Measurements from ENCODE around the gene CCDC85C.

CCDC85C gene

DNA sequence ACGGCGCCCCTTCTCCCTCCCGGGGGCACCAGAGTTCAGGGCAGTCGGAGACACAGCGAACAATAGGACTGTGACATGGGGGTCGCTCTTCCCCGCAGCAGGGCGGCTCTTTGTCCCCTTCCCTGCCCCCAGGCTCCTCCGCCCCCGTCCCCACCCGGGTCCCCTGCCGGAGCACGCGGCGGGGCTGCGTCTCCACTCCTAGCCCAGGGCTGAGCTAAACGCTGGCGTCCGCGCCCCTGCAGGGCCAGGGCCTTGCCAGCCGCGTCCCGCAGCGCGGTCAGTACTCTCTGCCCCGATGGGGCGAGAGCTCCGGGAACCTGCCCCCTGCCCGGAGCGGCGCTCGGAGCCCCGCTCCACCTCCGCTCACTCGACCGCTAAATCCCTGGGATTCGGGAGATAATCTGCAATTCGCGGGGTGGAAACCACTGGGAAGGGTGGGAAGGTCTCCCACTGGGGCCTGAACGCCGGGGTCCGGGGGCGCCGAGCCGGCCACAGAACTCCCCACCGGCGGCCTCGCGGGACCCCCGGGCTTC lies 825 bp upstream of the CCDC85C start:
- no peak for DNase-seq

DNA sequence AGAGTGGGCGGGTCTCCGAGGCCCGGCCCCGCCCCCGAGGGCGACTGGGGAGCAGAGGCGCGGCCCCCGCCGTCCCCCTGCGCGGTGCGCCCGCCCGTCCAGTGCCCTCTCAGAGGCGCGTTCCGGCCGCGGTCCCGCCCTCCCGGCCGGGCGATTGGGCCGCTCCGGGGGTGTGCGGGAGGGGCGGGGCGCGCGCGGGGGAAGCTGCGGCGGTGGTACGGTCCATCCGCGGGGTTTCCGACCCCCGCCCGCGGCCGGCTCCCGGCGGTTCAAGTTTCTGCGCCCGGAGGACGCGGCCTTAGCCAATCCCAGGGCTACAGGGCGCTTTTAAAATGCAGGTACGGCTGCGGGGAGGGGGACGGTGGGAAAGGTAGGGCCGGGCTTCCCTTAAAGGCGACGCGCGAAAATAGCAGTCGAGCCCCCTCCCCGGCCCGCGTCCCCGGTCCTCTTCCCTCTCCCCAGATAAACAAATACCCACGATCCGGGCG lies 315 bp upstream of the CCDC85C start:
- DNase-seq, result peak; percentile 90

DNA sequence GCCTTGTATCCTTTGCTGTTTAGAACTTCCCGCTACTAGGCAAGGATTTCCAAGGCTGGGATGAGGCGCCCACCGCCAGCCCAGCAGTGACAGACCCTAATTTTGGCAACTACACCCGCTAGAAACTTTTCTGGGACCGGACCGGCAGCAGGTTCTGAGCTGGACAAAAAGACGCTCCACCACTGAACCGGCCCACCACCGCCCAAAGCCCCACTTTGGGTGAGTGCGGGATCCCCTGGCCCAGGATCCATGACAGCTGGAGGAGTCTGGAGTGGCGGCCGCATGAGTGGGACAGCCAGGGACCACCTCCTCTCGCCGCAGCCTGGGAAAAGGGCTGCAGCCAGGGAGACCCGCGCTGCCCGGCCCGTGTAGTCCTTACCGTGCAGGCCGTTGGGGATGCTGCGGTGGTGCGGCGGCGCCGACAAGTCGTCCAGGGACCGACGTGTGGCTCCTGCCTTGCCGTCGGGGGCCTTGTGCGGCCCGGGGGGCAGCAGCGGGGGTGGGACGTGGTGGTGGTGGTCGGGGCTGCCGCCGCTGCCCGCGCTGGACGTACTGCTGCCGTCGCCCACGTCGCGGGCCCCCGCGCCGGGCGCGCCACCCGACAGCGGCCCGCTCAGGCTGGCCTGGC lies 1.1 kb downstream of the CCDC85C start:
- no peak for DNase-seq

DNA sequence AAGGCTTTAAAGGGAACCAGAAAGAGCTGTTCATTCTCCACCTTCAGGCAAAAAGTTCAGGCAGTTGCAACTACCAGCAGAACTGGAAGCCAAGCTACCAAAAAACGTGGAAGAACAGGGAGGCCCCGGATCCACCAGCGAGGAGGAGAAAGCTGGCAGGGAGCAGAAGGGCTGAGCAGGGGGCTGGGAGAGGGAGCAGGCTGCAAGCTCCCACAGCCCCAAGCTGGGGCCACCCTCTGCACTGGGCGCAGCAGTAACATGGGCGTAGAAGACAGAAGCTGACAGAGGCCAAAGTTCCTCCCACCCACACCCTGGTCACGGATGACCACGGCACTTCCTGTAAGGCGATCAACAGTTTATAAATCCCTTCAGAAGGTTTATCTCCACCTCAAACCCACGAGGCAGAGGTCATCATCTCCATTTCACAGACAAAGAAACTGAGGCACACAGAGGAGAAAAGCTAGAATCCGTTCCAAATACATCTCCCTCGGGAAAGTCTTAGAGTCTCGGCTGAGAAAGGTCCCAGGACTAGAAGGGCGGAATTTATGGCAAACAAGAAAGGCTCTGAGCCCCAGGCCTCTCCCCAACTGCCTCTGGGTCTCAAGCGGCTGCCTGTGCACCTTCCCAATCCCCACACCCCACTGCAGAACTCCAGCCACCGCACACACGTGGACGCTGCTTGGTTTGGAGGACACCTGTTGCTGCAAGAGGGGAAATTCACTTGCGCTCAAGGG lies 1.8 kb downstream of the CCDC85C start:
- no peak for DNase-seq

DNA sequence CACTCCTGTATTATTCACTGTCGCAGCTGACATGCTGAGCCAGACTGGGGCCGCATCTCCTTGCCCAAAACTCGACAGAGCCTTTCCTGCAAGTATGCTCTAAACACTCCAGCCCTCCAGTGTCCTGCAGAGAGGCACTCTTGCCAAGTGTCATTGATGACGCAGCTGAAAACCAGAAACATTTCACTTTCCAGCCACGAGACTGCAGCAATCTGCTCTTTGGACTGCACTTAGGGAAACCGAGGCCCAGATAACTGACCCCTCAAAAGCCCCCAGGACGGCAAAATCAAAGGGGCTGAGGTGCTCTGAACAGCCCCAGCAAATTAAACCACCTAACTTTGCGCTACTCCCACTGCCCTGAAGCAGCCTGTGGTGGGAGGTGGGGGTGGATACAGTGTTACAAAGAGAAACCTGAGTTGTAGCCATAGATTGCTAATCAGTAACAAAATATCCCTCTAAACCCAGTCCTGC lies 2.6 kb downstream of the CCDC85C start:
- DNase-seq, result no peak

DNA sequence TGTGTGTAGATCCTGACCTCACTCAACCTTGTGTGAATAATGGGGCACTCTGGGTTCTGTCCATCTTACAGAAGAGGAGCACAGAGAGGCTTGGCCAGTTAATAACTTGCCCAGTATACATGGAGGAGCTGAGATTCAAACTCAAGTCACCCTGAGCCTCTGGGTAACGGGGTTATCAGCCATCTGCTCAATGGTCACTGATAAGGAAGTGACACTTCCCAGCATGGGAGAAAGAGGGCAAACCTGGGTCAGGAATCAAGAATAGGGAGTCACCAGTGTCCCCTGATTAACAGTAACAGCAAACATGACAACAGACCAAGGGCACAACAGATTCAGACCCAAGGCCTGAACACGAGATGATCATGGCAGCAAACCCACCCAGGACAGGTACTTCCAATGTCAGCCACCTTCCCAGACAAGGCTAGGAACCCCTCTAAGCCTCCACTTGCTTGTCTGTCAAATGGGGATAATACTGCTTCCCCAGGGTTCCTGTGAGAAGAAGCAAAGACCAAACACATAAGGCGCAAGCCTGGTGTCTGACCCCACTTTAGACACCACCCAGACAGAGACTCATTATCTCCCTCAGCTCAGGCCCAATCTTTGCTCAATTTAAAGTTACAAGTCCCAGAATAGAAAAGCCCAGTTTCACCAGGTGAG lies 3.6 kb downstream of the CCDC85C start:
- DNase-seq, result no peak

DNA sequence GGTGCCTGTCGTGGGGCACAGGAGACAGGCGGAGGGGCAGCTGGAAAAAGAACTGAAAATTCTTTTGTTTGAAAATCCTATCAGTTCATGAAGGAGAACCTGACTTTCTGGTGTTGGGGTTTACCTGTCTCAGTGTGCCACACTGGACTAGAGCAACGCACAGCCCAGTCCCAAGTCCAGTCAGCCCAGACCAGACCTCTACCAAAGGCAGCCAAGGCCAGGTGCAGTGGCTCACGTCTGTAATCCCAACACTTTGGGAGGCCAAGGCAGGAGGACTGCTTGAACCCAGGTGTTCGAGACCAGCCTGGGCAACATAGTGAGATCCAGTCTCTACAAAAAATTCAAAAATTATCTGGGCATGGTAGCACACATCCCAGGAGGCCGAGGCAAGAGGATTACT lies 4.6 kb downstream of the CCDC85C start:
- no peak for DNase-seq

DNA sequence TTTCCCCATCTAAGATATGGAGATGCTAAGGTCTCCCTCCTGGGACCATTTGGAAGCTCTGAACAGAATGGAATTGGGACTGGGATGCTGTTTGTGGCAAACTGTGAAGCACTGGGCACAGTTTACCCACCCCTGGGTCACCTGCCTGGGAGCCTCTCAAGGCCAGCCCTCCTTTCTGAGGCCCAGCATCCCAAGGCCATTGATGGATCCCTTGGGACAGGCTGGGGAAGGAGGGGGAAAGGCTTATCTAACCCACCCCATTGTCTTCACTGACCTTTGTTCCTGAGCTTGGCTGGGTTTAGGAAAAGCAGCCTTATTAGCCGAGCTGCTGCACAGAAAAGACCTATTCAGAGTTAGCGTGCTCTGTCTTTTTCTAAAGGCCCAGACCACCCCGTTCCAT lies 5.2 kb downstream of the CCDC85C start:
- DNase-seq, result no peak

DNA sequence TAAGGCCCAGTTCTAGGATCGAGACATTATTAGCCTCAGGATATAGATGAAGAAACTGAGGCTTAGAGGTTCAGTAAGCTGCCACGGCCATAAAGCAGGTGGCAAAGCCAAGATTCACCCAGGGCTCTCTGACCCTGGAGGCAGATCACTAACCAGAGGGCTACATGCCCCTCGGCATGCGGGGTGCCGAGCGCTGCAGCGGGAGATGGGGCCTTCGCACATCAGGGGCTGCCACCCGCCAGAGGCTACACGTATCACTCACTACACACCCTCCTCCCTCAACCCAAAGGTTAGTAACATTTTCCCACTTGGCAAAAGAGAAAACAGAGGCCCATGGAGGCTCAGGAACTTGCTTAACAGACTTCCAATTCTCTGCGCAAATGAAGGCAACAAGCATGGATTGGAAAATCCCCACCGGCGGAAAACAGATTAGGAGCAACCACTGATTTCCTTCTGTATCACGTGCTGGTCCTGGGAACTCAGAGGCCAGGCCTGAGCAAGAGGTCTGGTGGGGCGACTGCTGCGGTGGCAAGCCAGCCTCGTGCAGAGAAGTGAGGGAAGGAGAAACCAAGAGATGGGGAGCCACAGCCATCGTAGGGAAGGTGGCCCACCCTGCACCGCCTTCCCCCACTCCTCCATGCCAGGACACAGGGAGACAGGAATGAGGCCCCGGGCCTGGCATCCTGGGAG lies 6.0 kb downstream of the CCDC85C start:
- no peak for DNase-seq

DNA sequence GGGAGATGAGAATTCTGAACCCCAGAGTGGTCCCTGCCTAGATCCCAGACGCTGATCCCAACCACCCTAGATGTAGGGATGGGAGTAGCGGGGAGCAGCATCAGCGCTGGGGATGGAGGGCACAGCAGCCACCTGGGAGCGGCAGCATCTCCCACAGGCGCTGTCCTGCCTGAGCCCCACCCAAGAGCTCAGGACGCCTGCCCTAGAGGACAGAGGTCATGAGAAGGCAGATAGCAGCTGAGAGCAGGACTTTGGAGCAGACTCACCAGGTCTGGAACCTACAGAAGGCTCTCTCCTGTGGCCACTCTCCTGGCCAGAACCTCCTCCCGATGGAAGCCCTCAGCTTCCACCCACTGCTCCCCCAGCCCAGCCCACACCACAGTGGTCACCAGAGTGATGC lies 7.2 kb downstream of the CCDC85C start:
- no peak for DNase-seq

DNA sequence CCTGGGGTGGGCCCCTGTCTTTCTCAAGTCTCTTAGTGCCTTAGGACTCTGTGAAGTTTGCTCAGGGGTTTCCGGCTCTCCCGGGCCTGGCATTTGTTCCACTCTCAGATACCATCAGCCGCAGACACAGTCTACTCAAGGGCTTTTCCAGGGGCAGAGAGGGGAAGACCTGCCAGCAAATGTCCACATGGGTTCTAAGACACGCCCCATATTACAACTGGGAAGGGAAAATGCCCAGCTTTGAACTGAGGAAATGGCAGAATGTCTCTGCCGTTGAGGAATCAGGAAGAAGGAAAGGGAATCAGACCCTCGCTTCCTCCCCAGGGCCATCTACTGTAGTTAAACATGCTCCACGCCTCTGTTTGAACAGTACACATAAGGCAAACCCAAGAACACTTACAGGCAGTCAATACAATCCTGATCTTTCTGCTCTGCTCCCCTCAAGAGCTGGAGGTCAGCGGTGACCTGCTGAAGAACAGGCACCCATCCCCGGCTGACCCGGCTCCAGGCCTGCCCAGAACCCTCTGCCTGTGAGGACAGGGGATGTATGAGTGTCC lies 7.9 kb downstream of the CCDC85C start:
- DNase-seq, result no peak

DNA sequence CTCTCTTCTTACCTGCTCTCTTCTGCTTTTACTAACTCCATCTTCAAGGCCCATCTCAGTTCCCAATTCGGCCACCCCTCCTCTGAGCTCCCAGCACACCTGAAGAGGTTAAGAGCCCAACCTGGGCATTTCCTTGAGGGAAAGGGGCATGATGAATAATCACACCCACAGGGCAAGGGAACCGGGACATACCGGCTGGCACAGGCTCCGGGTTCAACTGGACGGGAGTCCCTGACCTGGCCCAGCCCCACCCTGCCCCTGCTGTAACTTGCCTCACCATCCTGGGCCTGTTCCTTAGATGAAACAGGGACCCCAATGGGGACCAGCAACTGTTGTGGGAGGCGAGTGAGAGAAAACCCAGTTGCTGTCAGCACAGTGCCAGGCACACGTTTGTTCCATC lies 8.5 kb downstream of the CCDC85C start:
- DNase-seq, result no peak

DNA sequence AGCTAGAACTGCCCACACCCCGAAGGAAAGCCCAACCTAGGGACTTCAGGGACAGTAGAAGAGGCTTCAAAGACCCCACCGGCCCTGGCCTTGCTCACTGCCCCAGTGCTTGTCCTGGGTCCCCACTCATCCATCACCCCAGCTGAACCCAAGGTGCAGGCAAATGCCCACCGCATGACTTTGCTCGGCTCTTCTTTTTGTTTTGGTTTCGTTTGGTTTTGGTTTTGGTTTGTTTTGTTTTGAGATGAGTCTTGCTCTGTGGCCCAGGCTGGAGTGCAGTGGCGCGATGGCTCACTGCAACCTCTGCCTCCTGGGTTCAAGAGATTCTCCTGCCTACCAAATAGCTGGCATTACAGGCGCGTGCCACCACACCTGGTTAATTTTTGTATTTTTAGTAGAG lies 9.0 kb downstream of the CCDC85C start:
- DNase-seq, result no peak

DNA sequence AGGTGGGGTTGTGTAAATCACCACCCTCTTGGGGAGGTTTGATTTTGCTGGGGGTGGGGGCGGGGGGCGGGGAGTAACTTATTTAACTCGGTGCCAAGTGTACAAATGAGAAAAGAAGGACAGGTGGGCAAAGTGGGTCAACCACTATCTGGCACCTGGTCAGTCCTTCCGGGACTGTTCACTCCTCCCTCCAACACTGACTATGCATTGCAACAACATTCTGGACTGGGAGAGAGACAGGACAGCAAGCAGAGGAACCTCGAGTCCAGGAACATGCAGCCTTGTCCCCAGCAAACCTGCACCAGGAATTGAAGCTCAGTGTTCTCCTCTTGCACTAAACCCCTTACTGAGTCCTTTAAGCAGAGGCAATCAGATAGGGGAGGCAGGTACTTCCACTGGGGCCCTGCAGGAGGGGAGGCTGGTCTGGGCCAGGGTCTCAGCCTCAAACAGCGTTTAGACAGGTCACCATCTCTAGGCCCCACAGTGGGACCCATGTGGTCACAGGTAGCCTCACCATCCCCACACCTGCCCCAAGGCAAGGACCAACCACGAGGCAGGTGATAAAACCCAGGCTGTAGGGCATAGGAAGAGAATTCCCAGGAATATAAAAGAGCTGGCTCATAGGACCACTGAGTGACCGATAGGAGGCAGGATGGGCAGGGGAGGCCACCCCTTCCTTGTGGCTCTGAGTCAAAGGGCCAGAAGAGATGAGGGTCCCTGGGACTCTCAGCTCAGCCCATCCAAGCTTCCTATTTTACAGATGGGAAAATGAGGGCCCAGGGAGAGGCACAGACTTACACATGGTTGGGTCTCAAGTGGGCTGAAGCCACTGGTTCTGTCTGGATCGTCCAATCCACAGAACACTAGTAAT lies 9.8 kb downstream of the CCDC85C start:
- DNase-seq, result no peak

DNA sequence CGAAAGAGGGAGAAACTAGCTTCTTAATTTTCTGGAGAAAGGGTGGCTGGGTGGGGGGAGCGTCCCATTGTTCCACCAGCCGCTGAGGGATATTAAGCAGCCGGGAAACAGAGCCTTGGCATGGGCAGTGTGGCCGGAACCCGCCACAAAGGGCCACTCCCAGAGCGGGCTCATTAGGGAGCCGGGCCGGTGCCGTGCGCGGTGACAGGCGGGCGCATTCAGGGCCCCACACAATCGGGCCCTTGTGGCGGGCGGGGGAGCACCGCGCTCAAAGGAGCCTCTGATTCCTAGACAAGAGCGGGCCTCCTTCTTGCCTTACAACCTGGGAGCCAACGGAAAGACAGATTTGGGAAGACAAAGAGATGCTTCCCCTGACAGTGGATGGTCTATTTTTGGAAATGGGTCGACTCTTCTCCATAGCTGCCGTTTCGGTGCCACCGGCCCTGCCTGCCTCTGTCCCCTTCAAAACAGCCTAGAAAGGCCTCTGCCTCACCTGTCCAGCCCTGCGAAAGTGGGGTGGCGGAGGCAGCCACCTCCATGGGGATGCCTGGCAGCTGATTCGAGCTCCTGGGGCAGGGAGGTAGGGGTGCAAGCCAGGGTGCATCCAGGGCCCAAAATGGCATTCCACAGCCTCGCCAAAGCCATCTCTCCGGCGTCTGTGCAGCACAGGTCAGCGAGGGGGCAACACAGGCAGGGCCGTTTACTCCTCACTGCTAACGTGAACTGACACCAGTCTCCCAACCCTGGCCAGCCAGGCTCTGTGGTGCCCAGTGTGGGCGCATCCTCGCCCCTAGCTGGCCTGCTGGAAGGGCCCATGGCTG lies 10.9 kb downstream of the CCDC85C start:
- no peak for DNase-seq

DNA sequence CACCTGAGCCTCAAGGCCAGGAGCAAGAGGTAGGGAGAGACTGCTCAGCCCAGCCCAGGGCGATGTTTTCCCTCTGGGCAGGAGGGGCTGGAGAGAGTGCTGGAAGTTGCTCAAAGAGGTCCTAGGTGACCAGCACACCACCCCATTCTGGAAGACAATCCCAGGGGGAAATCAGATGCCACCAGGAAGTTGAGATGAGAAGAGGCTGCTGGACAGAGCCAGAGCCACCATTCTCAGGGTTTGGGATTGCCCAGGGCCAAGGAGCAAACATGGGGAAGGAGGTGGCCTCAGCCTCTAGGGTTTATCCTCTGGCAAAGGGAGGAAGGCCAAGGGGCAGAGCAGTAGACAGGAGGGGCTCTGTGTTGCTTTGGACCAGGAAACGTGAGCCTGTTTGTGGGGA lies 11.6 kb downstream of the CCDC85C start:
- DNase-seq, result no peak

DNA sequence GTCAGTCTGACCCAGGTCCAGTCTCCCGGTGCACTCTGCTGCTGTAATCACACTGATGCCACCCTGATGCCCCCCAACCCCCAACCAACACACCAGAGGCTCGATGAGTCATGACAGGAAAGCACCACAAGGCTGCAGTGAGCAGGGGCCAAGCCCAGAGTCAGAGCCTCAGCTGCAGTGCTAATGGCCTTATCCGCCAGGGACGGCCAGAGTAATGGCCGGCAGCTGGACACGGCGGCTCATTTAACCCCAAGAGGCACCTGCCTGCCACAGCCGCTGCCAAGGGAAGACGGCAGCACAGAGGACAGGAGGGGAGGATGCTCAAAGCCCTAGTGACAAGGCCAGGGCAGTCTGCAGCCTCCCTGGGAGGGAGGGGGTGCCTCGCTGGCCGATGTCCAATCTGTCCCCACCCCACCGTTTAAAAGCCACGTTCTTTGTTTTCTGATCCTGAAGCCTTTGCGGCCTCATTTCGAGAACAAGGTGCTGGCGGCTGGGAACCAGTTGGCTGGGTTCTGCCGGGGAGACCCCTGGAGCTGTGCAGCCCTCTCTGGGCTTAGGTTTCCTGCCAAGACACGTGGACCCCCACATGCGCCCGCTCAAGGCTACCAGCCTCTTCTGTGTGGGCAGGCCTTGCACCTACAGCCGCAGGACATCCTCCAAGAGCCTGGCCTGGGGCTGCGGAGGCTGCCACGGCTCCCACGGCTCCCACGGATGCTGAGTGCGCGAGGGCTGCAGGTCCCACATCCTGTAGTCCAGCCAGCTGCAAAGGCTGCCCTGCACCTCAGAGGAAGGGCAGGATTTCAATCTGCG lies 13.1 kb downstream of the CCDC85C start:
- DNase-seq, result no peak

DNA sequence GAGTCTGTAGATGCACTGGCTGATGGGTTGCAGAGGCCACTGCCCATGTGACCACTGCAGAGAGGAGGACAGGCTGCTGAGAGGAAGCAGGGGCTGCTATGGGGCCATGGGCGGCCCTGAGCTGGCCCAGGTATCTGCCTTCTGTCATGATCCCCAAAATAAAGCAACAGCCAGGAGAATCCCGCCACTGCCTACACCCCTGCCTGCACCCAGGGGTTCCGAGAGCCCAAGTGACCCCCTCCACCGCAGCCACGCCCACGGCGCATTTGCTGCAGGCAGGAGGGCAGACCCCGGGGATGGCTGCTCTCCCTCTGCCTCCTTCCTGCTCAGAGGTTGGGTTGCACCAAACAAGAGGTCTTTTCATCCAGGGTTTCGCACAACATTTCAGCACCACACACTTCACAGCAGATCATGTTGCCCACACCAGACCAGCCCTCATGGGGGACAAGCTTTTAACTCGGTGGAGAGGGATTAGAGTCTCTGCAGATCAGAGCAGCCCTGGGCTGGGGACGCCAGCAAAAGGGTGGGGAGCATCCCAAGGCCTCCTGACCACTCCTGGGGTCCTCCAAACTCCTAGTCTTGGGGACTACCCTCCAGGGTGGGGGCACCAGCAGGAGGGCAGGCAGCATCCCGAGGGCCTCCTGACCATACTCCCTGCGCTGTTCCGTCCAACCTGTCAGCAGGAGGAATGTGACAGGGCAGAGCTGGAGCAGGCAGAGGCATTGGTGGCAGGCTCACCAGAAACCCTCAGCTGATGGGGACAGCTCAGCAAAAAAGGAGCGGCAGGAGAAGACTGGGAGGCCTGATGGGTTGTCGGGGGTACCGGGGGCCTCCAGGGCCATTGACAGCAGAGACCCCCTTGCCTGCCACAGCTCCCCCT lies 14.1 kb downstream of the CCDC85C start:
- no peak for DNase-seq

DNA sequence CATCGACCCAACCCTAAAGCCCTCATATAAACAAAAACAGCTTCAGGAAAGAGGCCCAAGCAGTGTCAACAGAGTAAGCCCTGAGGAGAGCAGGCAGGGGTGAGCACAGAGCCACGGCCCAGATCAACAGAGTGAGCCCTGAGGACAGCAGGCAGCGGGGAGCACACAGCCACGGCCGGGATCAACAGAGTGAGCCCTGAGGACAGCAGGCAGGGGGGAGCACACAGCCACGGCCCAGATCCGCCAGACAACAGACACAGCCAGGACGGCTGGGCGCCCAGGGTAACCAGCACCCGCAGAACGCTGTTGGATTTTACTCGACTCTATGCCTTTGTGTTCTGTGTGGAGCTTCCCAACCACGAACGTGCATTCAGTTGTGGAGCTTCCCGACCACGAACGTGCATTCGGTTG lies 15.0 kb downstream of the CCDC85C start:
- DNase-seq, result no peak
